Liver (tissue), 3 donors: ENCODE data around the gene CYP3A7.

Experiments used
- EGR1 ChIP-seq, 2 donors: IDR thresholded peaks; 2 replicates each; pipeline ENCODE4 v1.6.1; 2016 to 2018; ENCODE audit warnings: antibody characterized with exemption in 2 of 2, low read depth in 2 of 2
- JUND ChIP-seq, 2 donors: IDR thresholded peaks; 2 replicates each; pipeline ENCODE4 v1.6.1; 2016; ENCODE audit warnings: antibody characterized with exemption in 2 of 2
- NR2F2 ChIP-seq: IDR thresholded peaks from 2 replicates; pipeline ENCODE4 v1.6.1; 2016; ENCODE audit warnings: antibody characterized with exemption
- RAD21 ChIP-seq, 2 donors: IDR thresholded peaks; 2 replicates each; pipeline ENCODE4 v1.6.1; 2016; ENCODE audit warnings: antibody characterized with exemption in 2 of 2, mild to moderate bottlenecking in 2 of 2
- RXRA ChIP-seq, 2 donors: IDR thresholded peaks; 2 replicates each; pipeline ENCODE4 v1.6.1; 2017 to 2018; ENCODE audit warnings: antibody characterized with exemption in 2 of 2, mild to moderate bottlenecking in 1 of 2
- SP1 ChIP-seq: IDR thresholded peaks from 2 replicates; pipeline ENCODE4 v1.6.1; 2018; ENCODE audit warnings: antibody characterized with exemption, mild to moderate bottlenecking
- TAF1 ChIP-seq: conservative IDR thresholded peaks from 2 replicates; pipeline ENCODE4 v1.6.1; 2016; ENCODE audit warnings: antibody characterized with exemption, mild to moderate bottlenecking
- YY1 ChIP-seq: IDR thresholded peaks from 2 replicates; pipeline ENCODE4 v1.6.1; 2016; ENCODE audit warnings: antibody characterized with exemption, mild to moderate bottlenecking
- TF ChIP-seq, protein P1 (sequence below): fragments of 150-350 bp; IDR thresholded peaks from 2 replicates; pipeline ENCODE4 v1.5.1; 2017; ENCODE audit warnings: improper control_type of control experiment, low read depth, low read length; ENCODE audit not compliant: missing input control
- TF ChIP-seq, protein P2 (sequence below): IDR thresholded peaks from 2 replicates; pipeline ENCODE4 v1.6.1; 2016; ENCODE audit warnings: antibody characterized with exemption, mild to moderate bottlenecking
- TF ChIP-seq, protein P3 (sequence below): IDR thresholded peaks from 2 replicates; pipeline ENCODE4 v1.6.1; 2016; ENCODE audit warnings: antibody characterized with exemption
- TF ChIP-seq, protein P4 (sequence below): IDR thresholded peaks from 2 replicates; pipeline ENCODE4 v1.6.1; 2016; ENCODE audit warnings: antibody characterized with exemption
- donor health status: healthy.
- donor health status: healthy.

DNA sequence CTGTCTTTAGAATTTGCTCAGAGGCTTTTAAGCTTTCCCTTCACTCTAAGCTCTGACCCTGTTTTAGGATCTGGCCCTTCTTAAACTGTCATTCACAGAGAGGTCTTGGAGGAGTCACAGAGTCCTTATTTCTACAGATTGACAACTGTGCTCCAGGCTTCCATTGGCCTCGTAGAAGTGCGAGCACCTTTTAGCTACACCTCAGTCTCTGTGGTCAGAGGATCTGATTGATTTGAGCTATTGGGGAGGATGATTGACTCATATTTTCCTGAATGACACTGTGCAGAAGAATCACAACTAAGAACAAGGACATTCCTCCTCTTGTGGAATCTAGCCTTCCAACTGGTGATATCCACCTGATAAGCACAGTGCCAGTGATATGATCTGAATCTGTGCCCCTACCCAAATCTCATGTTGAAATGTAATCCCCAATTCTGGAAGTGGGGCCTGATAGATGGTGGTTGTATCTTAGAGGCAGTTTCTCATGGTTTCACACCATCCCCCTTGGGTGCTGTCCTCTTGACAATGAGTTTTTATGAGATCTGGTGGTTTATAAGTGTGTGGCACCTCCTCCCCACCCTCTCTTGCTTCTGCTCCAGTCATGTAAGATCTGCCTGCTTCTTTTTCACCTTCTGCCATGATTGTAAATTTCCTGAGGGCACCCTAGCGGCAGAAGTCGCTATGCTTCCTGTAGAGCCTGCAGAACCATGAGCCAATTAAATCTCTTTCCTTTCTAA, 3.2 kb downstream of the CYP3A7 start:
- TF ChIP-seq EGR1 (IDR thresholded peaks at IDR 0.05; ENCODE audit: low read depth in 2 of 2) (no peak), TAF1 (no peak), SP1 (no peak), YY1 (no peak), RXRA (IDR thresholded peaks at IDR 0.05) (no peak), NR2F2 (no peak), JUND (IDR thresholded peaks at IDR 0.05) (no peak), RAD21 (IDR thresholded peaks at IDR 0.05) (no peak)
- TF ChIP-seq, protein P1, sequence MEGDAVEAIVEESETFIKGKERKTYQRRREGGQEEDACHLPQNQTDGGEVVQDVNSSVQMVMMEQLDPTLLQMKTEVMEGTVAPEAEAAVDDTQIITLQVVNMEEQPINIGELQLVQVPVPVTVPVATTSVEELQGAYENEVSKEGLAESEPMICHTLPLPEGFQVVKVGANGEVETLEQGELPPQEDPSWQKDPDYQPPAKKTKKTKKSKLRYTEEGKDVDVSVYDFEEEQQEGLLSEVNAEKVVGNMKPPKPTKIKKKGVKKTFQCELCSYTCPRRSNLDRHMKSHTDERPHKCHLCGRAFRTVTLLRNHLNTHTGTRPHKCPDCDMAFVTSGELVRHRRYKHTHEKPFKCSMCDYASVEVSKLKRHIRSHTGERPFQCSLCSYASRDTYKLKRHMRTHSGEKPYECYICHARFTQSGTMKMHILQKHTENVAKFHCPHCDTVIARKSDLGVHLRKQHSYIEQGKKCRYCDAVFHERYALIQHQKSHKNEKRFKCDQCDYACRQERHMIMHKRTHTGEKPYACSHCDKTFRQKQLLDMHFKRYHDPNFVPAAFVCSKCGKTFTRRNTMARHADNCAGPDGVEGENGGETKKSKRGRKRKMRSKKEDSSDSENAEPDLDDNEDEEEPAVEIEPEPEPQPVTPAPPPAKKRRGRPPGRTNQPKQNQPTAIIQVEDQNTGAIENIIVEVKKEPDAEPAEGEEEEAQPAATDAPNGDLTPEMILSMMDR: no peak
- TF ChIP-seq, protein P2, sequence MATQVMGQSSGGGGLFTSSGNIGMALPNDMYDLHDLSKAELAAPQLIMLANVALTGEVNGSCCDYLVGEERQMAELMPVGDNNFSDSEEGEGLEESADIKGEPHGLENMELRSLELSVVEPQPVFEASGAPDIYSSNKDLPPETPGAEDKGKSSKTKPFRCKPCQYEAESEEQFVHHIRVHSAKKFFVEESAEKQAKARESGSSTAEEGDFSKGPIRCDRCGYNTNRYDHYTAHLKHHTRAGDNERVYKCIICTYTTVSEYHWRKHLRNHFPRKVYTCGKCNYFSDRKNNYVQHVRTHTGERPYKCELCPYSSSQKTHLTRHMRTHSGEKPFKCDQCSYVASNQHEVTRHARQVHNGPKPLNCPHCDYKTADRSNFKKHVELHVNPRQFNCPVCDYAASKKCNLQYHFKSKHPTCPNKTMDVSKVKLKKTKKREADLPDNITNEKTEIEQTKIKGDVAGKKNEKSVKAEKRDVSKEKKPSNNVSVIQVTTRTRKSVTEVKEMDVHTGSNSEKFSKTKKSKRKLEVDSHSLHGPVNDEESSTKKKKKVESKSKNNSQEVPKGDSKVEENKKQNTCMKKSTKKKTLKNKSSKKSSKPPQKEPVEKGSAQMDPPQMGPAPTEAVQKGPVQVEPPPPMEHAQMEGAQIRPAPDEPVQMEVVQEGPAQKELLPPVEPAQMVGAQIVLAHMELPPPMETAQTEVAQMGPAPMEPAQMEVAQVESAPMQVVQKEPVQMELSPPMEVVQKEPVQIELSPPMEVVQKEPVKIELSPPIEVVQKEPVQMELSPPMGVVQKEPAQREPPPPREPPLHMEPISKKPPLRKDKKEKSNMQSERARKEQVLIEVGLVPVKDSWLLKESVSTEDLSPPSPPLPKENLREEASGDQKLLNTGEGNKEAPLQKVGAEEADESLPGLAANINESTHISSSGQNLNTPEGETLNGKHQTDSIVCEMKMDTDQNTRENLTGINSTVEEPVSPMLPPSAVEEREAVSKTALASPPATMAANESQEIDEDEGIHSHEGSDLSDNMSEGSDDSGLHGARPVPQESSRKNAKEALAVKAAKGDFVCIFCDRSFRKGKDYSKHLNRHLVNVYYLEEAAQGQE: no peak
- TF ChIP-seq, protein P3, sequence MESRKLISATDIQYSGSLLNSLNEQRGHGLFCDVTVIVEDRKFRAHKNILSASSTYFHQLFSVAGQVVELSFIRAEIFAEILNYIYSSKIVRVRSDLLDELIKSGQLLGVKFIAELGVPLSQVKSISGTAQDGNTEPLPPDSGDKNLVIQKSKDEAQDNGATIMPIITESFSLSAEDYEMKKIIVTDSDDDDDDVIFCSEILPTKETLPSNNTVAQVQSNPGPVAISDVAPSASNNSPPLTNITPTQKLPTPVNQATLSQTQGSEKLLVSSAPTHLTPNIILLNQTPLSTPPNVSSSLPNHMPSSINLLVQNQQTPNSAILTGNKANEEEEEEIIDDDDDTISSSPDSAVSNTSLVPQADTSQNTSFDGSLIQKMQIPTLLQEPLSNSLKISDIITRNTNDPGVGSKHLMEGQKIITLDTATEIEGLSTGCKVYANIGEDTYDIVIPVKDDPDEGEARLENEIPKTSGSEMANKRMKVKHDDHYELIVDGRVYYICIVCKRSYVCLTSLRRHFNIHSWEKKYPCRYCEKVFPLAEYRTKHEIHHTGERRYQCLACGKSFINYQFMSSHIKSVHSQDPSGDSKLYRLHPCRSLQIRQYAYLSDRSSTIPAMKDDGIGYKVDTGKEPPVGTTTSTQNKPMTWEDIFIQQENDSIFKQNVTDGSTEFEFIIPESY: no peak
- TF ChIP-seq, protein P4, sequence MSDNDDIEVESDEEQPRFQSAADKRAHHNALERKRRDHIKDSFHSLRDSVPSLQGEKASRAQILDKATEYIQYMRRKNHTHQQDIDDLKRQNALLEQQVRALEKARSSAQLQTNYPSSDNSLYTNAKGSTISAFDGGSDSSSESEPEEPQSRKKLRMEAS: no peak
